Renal pelvis (tissue), 4 donors: Measurements from ENCODE around the gene C3orf49. TPM values are rescaled to one million over a fixed set of nuclear protein-coding genes. Genes with fewer than 3 reads are reported as not detected.

Experiments used
- DNase-seq: peaks from one replicate; pipeline ENCODE4 v3.0.0-alpha.2; 2013
- polyA plus RNA-seq, 3 donors: library from polyadenylated mRNA; unstranded; fragments of 120-200 nt; gene quantifications; one replicate each; pipeline ENCODE4 v1.2.1, GENCODE V29; 2013; ENCODE audit not compliant: insufficient read length in 3 of 3

The C3orf49 gene
- polyA plus RNA-seq, 3 donors: 0.46 to 1.2 (median 1.1) TPM

DNA sequence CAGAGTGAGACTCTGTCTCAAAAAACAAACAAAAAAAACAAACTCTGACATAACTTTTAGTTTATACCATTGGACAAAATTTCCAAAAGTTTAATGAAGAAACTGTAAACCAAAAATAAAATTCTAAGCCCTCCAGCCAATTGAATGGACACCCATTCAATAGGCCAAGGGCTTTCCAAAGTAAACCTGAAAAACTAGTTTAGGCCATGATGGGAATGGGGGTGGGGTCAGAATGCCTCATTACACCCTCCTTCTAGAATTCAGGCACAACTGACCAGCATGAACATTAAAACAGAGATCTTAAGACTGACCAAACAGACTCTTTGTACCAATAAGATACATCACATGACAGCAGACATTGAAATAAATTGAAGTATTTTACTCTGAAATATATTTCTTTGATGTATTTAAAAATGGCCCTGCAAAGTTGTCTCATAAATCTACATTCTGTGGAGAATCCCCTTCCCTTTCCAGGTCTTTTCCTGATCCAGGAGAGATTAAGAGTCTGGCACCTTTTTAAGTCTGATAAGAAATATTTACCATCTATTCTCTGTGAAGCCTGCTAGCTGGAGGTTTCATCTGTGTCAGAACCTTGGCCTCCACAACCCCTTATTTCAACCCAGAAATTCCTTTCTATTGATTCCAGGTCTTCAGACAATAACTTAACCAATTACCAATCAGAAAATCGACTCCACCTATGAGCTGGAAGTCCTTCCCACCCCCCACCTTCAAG, 28.8 kb downstream of the C3orf49 start:
- DNase-seq: no peak

DNA sequence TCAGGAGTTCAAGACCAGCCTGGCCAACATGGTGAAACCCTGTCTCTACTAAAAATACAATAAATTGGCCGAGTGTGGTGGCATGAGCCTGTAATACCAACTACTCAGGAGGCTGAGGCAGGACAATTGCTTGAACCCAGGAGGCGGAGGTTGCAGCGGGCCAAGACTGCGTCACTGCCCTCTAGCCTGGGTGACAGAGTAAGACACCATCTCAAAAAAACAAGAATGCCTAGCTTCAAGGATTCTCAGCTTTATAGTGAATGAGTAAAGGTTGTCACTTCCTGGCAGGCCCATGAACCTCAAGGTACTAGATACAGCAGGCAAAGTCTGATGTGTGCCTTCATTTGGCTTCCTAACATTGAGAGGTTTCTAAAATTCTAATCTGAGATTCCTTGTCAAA, 30.1 kb downstream of the C3orf49 start:
- no peak for DNase-seq

DNA sequence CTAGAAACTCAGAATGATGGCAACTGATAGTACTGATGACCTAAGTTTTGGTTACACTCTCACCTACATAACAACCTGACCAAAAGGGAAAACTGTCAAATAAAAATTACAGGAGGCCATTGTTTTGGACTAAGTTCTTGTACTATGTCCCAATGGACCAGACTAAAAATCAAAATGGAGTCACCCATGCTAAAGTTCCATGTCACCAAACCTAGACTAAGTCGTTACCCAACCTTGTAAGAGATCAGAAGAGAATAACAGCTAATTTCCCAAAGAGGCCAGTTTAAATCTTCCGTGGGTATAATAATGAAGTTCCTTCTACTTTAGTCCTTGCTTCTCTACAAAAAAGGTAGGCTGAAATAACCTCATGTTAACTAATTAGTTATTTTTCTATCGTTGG, 32.2 kb downstream of the C3orf49 start:
- no peak for DNase-seq

DNA sequence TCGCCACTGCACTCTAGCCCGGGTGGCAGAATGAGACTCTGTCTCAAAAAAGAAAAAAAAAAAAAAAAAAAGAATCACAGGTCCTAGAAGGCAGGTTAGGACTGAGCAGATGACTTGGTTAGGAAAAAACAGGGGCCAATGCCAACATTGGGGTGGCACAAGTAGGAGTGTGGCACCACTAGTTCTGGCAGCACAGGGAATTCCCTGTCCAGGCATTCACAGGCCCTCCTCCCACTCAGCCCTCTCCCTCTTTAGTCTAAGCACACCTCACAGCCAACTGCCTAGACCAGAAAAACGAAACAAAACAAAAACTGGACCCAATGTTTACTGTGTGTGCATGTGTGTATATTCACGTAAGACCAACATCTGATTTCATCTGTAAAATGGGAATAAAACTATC, 34.0 kb downstream of the C3orf49 start:
- no peak for DNase-seq

DNA sequence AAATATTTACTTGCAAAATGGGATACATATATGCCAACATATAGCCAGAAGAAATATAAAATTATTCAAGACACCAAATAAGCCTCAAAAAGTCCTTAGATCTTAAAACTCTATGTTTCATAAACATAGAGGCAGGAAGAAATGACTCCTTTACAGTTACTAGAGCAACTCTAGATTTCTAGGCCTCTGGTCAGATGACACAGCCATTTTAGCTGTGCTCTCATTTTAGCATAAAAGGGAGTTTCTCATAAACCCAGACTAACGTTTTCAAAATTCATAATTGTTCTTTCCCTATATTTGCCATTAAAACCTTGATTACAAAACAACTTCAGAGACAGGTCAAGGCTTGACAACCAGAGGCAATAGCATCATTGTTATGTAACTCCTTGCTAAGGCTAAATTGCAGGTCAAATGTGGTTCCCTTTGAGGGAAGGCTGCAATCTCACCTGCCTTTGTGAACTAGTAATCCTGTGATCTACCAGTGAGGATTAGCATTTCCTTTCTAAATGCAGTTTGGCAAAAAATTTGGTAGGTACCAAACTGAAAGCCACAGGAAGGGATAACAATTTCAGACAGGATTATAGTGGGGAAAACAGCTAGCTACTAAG, 36.3 kb downstream of the C3orf49 start:
- no peak for DNase-seq

DNA sequence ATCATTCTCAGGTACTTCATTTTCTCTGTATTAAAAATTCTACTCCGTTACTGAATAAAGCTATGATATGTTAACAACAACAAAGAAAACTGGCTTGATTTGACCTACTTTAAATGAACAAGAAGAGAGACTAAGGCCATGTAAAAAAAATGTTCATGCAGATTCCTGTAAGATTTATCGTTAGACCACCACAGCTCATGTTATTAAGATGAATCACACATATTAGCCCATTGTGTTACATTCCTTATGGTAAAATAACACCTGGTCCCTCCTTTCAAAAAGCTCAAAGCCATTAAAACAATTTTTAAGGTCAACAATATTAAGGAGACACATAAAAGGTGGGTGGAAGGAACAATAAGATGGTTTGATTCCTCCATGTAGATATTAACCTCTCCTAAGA, 38.2 kb downstream of the C3orf49 start:
- no peak for DNase-seq

DNA sequence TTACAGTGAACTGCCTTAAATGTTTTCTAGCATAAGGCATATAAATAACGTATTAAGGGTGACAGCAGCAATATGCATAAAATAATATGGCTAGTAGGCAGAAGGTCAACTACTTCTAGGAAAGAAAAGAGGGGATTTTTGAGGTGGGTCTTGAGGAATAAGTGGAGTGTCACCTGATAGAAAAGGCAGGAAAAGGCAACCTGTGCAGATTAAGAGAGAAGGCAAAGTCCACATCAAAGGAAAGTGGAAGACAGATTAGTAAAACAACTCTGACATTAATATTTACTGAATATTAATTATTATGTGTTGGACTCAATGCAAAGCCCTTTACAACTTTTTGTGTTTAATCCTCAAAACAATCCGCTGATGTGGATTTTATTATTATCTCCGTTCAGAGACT, 41.7 kb downstream of the C3orf49 start:
- no peak for DNase-seq

DNA sequence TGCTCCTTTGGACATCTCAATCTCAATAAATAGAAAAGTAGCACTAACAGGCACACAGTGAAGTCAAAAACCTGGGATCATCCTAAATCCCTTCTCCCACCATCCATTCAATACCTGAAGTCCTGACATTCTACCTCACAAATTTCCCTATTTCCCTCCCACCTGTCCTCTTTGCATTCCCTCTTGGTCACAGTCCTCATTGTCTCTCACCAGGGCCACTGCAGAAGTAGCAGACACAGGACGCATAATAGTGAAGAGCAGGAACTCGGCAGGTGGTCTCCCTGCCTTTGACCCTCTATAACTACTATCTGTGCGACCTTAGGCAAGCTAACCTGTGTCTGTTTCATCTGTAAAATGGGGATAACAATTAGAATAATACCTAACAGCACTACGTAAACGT, 42.2 kb downstream of the C3orf49 start:
- DNase-seq: no peak

DNA sequence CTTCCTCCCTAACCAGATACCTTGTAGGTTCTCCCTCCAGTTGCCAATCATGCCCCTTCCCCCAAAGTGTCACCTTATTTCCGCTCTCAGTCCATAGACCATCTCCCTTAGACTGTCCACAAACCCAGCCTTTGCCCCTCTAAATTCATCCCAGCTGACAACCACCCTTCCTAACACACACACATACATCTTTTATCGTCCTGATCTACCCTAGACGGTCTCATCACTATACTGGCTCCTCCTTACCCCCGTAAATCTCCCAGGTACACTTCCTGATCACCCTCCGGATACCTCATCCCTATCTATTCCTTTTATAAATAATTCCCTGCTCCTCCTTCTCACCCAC, 43.7 kb downstream of the C3orf49 start:
- DNase-seq: no peak

DNA sequence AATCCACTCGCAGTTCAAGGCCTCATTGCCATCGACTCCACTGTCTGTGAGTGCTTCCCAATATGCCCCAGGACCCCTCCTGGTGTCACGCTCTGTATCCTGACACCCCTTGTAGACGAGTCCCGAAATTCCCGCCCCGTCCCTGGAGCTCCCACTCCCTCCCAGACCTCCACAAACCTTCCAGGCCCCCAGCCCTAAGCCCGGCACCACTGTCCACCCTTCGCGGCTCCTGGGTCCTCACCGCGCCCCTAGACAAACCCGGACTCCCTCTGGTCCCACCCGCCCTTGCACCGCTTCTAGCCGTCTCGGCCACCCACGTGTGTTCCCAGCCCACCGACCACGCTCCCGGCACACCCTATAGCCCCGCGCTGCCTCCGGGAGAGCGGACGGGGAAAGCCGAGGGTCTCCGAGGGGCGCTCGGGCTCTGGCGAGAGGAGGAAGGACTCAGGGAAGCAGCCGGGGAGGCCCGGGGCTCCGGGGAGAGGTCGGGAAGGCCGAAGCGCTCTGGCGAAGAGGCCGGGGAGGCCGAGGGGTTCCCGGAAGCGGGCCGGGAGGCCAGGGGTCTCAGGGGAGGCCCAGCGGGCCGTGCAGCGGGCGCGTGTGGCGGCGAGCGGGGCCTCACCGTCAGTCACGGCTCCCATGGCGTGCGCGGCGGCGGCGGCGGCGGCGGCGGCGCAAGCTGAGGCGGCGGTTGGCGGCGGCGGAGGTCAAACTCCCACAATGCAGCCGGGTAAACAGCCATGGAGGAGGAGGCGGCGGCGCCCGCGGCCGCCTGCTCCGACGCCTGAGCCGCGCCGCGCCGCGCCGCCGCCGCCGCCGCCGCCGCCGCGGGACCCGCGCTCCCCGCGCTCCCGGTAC, 44.3 kb downstream of the C3orf49 start, which contains the start of the genes ATXN7 and THOC7:
Gene ATXN7, plus strand, starts transcription at position 718 of the 858 bp plus-strand sequence. CDS start 48,732 bp downstream, outside the sequence.
Gene THOC7, minus strand, starts transcription at position 656 of the 858 bp plus-strand sequence. Its CDS starts 15 bp downstream, at position 641.
- DNase-seq: peak; percentile 58

DNA sequence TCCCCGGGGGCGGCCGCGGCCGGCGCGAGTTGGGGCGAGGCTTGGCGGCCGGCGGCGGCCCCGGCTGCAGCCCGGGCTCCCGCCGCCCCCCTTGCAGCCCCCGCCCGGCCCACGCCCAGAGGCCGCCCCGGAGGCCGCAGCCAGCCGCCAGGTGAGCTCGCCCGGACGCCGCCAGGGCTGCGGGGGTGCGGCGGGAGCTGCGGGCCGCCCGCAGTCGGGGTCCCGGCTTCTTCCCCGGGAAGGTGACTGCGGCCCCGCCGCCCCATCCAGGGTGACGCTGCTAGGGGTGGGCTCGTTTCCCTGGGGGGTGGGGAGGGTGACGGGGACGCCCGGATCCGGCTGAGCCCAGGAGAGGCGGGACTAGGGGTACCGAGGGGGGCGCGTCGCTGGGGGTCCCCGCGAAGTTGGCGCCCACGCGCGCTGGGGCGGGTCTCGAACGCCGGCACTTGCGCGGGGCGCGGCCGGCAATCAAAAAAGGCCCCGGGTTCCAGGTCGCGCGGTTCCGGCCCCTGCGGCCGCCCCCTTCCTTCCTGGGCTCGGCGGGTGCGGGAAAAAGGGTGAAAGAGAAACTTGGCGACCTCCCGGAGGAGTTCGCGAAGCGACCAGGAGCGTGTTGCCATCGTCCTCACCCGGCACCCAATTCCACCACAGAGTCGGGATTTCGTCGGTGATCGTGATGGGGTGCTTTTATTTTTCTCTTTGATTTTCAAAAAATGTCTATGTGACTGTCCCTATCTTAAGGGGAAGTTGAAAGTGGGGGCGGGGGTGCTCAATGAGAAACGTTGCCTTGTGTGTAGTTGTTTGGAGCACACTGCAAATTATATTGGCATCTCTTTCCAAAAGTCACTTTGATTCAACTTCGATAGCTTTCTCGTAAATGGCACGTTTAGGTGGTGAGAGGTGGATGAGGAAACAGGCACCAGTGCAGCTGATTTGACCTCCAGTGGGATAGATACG, 45.2 kb downstream of the C3orf49 start:
- no peak for DNase-seq

DNA sequence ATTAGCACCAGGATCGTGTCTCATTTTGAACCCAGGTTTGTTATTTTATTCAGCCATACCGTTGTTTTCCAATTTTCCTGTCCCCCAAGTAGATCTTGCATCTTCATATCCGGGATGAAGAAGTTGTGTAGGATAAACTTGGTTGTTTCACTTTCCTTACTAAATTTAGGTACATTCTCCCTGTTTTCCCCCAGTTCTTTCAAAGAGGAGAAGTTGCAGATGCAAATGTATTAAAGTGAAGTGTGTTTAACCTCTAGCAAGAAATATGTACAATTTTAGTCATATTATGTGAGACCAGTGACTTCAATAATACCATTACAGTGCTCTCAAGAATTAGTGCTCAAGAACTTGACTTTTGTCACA, 45.8 kb downstream of the C3orf49 start:
- no peak for DNase-seq

DNA sequence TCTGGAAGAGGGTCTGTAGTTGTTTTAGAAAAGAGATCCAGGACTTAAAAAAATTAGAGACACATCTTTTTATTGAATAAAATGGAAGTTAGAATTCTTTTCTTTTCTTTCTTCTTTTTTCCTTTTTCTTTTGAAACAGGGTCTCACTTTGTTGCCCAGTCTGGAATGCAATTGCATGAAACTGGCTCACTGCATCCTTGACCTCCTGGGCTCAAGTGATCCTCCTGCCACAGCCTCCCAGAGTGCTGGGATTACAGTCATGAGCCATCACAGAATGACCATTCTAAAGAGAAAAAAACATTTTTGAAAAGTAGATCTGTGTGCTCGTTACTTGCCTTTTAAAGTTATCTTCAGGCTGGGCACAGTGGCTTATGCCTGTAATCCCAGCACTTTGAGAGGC, 48.1 kb downstream of the C3orf49 start:
- DNase-seq: no peak

DNA sequence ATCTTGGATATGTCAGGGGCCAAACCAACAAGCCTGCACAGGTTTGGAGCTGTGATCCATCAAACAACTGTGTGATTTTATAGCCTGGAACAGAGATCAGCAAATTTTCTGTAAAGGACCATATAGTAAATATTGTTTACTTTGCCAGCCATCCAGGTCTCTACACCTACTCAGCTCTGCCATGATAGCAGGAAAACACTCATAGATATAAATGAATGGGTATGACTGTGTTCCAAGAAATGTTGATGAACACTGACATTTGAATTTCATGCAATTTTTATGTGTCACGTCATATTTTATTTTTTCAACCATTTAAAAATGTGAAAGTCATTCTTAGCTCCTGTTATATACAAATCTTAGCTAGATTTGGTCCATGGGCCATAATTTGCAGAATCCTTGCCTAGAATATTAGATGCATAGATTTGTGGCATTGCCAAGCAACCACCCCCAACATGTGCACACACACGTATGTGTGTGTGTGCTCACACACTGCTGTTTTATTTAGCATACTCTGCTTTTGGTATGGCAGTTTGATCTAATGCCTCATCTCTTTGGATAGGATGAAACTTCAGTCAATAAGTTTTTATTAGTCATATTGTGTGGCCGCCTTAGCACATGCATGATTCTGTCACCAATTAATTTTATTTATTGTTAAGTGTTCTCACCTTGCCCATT, 51.0 kb downstream of the C3orf49 start:
- DNase-seq: no peak

DNA sequence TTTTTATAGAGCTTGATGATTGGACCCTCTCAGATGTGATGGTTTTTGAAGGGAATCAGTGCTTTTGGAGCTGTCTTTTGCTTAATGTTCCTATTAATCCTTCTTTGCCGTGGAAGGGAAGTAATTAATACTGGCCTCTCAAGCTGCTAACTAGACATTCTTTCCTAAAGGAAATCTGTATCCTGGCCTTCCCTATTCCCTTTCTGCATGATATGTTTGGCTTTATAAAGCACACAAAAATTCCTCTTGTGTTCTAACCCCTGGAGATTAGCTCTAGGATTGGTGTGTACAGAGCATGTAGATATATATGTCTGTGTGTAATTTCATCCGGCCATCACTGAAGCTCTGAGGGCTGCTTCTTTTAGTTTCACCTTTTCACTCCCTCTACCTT, 51.5 kb downstream of the C3orf49 start:
- no peak for DNase-seq

DNA sequence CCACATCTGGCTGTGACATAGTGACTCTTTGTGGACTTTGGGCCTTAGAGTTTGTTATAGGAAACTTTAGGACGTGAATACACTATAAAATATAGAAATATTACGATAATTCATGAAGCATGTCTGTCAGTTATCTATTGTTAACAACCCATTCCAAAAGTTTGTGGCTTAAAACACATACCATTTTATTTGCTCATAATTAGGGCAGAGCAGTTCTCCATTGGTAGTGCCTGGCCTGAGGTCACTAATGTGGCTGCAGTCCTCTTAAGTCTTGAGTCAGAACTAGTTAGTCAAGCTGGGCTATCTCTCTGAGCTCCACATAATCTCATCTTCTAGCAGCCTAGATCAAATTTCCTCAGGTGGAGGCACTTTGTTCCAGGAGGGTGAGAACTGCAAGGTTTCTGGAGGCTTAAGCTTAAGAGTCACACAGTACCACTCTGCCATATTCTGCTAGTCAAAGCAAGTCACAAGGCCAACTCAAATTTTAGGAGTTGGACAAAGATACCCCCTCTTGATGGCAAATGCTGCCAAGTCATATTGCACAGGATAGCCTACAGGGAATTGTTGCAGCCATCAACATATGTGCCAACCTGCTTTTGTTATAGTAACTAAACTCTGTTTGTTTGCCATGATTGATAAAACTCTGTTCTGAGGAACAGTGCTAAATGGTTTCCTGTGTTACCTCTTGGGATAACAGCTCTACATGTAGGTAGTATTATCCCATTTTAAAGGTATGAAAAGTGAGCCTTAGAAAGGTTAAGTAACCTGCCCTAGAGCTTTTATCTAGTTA, 53.2 kb downstream of the C3orf49 start:
- DNase-seq: no peak

DNA sequence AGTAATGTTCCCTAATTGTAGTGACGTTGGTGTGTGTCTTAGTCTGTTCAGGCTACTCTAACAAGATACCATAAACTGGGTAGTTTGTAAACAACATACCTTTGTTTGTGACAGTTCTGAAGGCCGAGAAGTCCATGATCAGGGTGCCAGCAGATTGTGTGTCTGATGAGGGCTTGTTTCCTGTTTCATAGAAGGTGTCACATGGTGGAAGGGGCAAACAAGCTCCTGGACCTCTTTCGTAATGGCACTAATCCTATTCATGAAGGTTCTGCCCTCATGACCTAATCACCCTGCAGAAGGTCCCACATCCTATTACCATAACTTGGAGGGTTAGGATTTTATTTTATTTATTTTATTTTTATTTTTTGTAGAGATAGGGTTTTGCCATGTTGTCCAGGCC, 55.7 kb downstream of the C3orf49 start:
- DNase-seq: no peak

DNA sequence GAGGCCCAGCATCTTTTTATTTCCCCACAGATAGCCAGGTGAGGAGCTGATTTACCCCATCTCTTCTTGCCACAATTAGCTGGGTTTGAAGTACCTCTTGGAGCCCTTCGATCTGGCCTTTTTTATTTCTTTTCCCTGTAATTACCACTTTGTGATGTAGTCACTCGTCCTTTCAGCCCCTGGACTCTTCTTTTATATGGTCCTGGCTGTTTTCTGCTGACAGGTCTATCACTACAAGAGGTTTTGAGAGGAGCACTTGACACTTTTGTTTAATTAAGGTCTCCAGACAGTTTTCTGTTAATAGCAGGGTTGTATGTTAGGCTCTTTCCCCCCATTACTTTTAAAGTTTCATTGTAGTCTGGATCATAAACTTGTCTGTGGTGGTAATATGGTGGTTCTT, 56.4 kb downstream of the C3orf49 start:
- DNase-seq: no peak

DNA sequence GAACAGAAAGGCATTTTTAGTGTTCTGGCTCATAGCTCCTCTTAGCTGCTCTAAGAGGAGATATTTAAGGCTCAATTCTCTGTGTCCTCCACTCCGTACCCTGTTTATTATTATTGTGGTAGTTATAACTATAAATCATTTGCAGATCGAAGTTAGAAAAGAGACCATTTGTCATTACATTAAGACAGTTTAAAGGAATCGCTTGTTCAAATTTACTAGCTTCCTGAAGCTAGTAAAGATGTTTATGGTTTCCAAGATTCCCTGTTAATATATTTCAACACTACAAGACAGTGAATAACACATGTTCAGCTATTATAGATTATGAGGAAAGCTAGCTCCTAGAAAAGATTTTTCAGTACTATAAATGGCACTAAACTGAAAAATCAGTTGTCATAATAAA, 57.2 kb downstream of the C3orf49 start:
- DNase-seq: no peak

DNA sequence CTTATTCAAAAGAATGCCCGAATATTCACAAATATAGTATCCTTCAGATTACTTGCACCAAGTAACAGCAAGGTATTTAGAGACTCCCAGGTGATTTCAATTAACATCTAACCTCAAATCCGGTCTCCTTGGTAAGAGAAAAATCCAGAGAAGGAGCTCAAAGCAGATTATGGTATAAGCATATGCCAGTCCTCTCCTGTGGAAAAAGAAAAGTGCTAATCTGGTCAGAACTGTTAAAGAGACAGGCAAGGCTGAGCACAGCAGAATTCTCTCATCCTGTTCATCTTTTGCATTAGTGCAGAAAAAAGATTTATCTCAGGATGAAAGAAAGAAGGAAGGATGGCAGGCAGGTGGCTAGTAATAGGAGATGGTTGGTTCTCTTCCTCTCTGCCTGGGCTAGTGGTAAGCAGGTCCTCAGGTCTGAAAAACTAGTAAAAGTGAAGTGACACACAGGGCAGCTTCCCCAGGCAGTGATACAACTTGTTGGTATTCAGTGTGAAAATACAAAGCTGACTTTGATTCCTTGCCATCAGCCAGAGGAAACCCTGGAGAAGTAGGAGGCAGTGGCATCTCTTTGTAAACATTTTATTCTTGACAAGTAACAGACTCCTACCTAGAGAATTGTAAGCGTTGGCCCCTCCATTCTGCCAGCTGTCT, 58.8 kb downstream of the C3orf49 start:
- no peak for DNase-seq
